ENCODE measurements around the gene CMTM8. TPM values are rescaled to one million over a fixed set of nuclear protein-coding genes. Genes with fewer than 3 reads are reported as not detected.
A peak's percentile ranks its signal among the peaks of the same experiment; 100 is the strongest.

The CMTM8 gene
- total and polyA plus RNA-seq, 2 of the 8 experiments (the other 6 are each of a cell fraction or from before 2014, with no cell fraction given) = 10.5 to 22.4 TPM

GRCh38 chr3:32391643-32392535, 153.4 kb downstream of the CMTM8 start, which contains the start of gene CMTM7:
CMTM7 (plus strand) TSS chr3:32391853; CDS start chr3:32391907, 54 bp downstream.
- DNase-seq (ENCODE audit: low read depth in 1 of 2, low spot score in 2 of 2) = peak in 1 of 2 experiments; percentile 79
- ChIA-PET POLR2A (ENCODE audit: partially characterized antibody) (interaction anchor here (0.8 to 1.8 kb wide), 13 partner anchors 9 to 178 kb away, joined by 3 to 8 read pairs (median 3); no protein-coding TSS in a partner anchor), CTCF (ENCODE audit: partially characterized antibody) (interaction anchor here (0.7 to 12.8 kb wide), 7 partner anchors 9 to 94 kb away, joined by 3 to 121 read pairs (median 3); no protein-coding TSS in a partner anchor)
- Histone ChIP-seq H4K91ac (replicated peaks; ENCODE audit: insufficient read length, low read length) (peak within 1 kb of the TSS; percentile 98), H3K4me3 (ENCODE audit: extremely low read depth in 1 of 4, insufficient read depth in 2 of 4, low read depth in 3 of 4, low read length in 4 of 4) (peak within 1 kb of the TSS; percentile 46 to 77 (median 75)), H3K23me2 (ENCODE audit: low read depth, low read length) (peaks cover 11% of the 10 kb centered on the region), H2BK12ac (ENCODE audit: low read depth, low read length) (peak within 1 kb of the TSS; percentile 50; the same call in 1 of the 2 replicates), H3K56ac (replicated peaks; ENCODE audit: insufficient read length, low read depth, low read length) (peak within 1 kb of the TSS; percentile 18), H3K9ac (replicated peaks in 1 of 4; ENCODE audit: extremely low read depth in 1 of 4, low read depth in 3 of 4, low read length in 3 of 4) (peak within 1 kb of the TSS; percentile 57 to 62 (median 60)), H2BK120ac (replicated peaks; ENCODE audit: low read depth, low read length) (no peak within 1 kb of the TSS), H3K27ac (ENCODE audit: low read depth, low read length) (peak within 1 kb of the TSS; percentile 50; the same call in 1 of the 2 replicates), H3K27me3 (replicated peaks in 1 of 4; ENCODE audit: control insufficient read depth in 3 of 4, extremely low read depth in 1 of 4, insufficient read depth in 3 of 4, low read length in 3 of 4) (peaks cover 0 to 13% (median 7%) of the 10 kb centered on the region in 4 experiments; a peak in 4 of 7 replicates), H2BK5ac (ENCODE audit: low read depth, low read length) (peak within 1 kb of the TSS; percentile 52; the same call in 1 of the 2 replicates), H3K36me3 (ENCODE audit: control insufficient read depth in 2 of 4, insufficient read depth in 4 of 4, low read length in 3 of 4) (no peaks in the 10 kb centered on the region), H3K79me1 (ENCODE audit: low read depth, low read length) (peaks cover 2% of the 10 kb centered on the region), H2BK15ac (ENCODE audit: low read length) (peak within 1 kb of the TSS; percentile 92; the same call in 1 of the 2 replicates), H3K4ac (replicated peaks; ENCODE audit: insufficient read length, low read depth, low read length) (no peak within 1 kb of the TSS), H4K20me1 (replicated peaks in 1 of 2; ENCODE audit: control insufficient read depth in 1 of 2, insufficient read depth in 2 of 2, low read length in 2 of 2) (peaks cover 2% of the 10 kb centered on the region in 2 experiments), H3K9me3 (ENCODE audit: insufficient read depth in 2 of 2, low read depth in 1 of 2, low read length in 1 of 2) (no peaks in the 10 kb centered on the region), H2AFZ (ENCODE audit: low read length) (peak within 1 kb of the TSS; percentile 96), H3K4me2 (ENCODE audit: insufficient read depth in 1 of 2, low read depth in 2 of 2, low read length in 2 of 2) (peak within 1 kb of the TSS; percentile 77 to 85), H2AK5ac (ENCODE audit: low read depth, low read length) (no peak within 1 kb of the TSS), H4K8ac (ENCODE audit: extremely low read depth, insufficient read depth, low read length) (peak within 1 kb of the TSS; percentile 85), H3K4me1 (replicated peaks in 1 of 4; ENCODE audit: control insufficient read depth in 3 of 4, insufficient read depth in 4 of 4, low read length in 3 of 4) (peaks cover 0 to 5% (median 3%) of the 10 kb centered on the region in 4 experiments; a peak in 3 of 7 replicates), H2BK20ac (ENCODE audit: low read length) (no peak within 1 kb of the TSS), H3K14ac (ENCODE audit: insufficient read length) (no peak within 1 kb of the TSS), H4K5ac (ENCODE audit: insufficient read length, low read depth, low read length) (peak within 1 kb of the TSS; percentile 66), H3K79me2 (ENCODE audit: control insufficient read depth in 1 of 2, insufficient read depth in 2 of 2, low read length in 2 of 2) (peaks cover 0 to 34% of the 10 kb centered on the region in 2 experiments; a peak in 2 of 4 replicates), H3K23ac (ENCODE audit: insufficient read length) (no peak within 1 kb of the TSS), H3K18ac (ENCODE audit: extremely low read depth, low read length) (peak within 1 kb of the TSS; percentile 97)
- WGBS, 2 experiments (ENCODE audit: extremely low coverage in 1 of 2, insufficient coverage in 1 of 2, insufficient read length in 1 of 2, insufficient replicate concordance in 2 of 2, low coverage in 1 of 2, low lambda C conversion rate in 2 of 2, missing lambda C conversion rate in 1 of 2) = 1% methylated on average over 55 of the region's 107 CpGs; no CpG with 5 or more reads in 1 of the 2 experiments
- no peak for FAIRE-seq
- TF ChIP-seq SP1 (IDR thresholded peaks at IDR 0.05; ENCODE audit: low read depth, low read length) (no peak), RXRA (IDR thresholded peaks at IDR 0.05; ENCODE audit: insufficient read depth, low read depth, low read length) (no peak), HDAC2 (IDR thresholded peaks at IDR 0.05; ENCODE audit: borderline replicate concordance in 1 of 2, low read depth in 2 of 2, low read length in 2 of 2) (no peak), PHF8 (conservative IDR thresholded peaks at IDR 0.05; ENCODE audit: low read depth, low read length) (peak; percentile 1; the same call in 1 of the 2 replicates), TAF1 (IDR thresholded peaks at IDR 0.05; ENCODE audit: low read depth, low read length) (peak; percentile 63), SRF (IDR thresholded peaks at IDR 0.05; ENCODE audit: low read depth, low read length) (no peak), EZH2 (IDR thresholded peaks at IDR 0.05; ENCODE audit: low read depth, low read length, severe bottlenecking) (peak; percentile 32), YY1 (IDR thresholded peaks at IDR 0.05; ENCODE audit: low read depth, low read length) (no peak), RNF2 (IDR thresholded peaks at IDR 0.05; ENCODE audit: borderline replicate concordance, low read depth, low read length, missing control alignments, poor library complexity, severe bottlenecking) (no peak), NRF1 (IDR thresholded peaks at IDR 0.05; ENCODE audit: low read depth, low read length) (no peak)
